CD14-positive monocyte (primary cell): ENCODE measurements around the gene TTC3. TPM values are rescaled to one million over a fixed set of nuclear protein-coding genes. Genes with fewer than 3 reads are reported as not detected.

ENCODE experiments used
- DNase-seq, 3 donors: peaks; one replicate each; pipeline ENCODE4 v3.0.0-alpha.2; 2011 to 2022
- H2AFZ ChIP-seq: 2 replicates; pipeline ENCODE4 v1.6.0; 2012; ENCODE audit warnings: mild to moderate bottlenecking, low read depth, low read length, inconsistent platforms; ENCODE audit not compliant: insufficient read depth, poor library complexity, severe bottlenecking
- H3K27ac ChIP-seq, 2 donors: 1 replicate in 1 of 2; 2 replicates in 1 of 2; pipeline ENCODE4 v1.5.1; 2012 to 2013; ENCODE audit warnings: low read length in 2 of 2, control low read depth in 1 of 2, inconsistent platforms in 1 of 2, low read depth in 1 of 2, mild to moderate bottlenecking in 1 of 2
- H3K27me3 ChIP-seq, 2 donors: one replicate each; pipeline versions ENCODE4 v1.6.0 to v1.6.1; 2011 to 2013; ENCODE audit warnings: low read length in 2 of 2; ENCODE audit not compliant: control insufficient read depth in 2 of 2, insufficient read depth in 2 of 2
- H3K36me3 ChIP-seq, 2 donors: replicated peaks in 1 of 2; 1 replicate in 1 of 2; 2 replicates in 1 of 2; pipeline versions ENCODE4 v1.5.1 to v1.6.1; 2012 to 2013; ENCODE audit warnings: low read length in 2 of 2, control low read depth in 1 of 2, inconsistent platforms in 1 of 2, mild to moderate bottlenecking in 1 of 2; ENCODE audit not compliant: insufficient read depth in 2 of 2, control insufficient read depth in 1 of 2
- H3K4me1 ChIP-seq, 2 donors: 1 replicate in 1 of 2; 2 replicates in 1 of 2; pipeline versions ENCODE4 v1.5.1 to v1.6.1; 2012 to 2013; ENCODE audit warnings: low read length in 2 of 2, control low read depth in 1 of 2, inconsistent platforms in 1 of 2, mild to moderate bottlenecking in 1 of 2, moderate library complexity in 1 of 2; ENCODE audit not compliant: insufficient read depth in 2 of 2, control insufficient read depth in 1 of 2
- H3K4me2 ChIP-seq: replicated peaks from 2 replicates; pipeline ENCODE3; 2012; ENCODE audit warnings: low read length, moderate library complexity, mild to moderate bottlenecking; ENCODE audit not compliant: poor library complexity, severe bottlenecking; ENCODE audit errors: extremely low read depth
- H3K4me3 ChIP-seq, 3 experiments: fragments of 200-600 bp in 1 of 3; sonication (generic) in 1 of 3; replicated peaks in 1 of 3; 1 replicate in 2 of 3; 2 replicates in 1 of 3; pipeline ENCODE4 v1.5.1; 2011 to 2013; ENCODE audit warnings: low read length in 3 of 3, mild to moderate bottlenecking in 3 of 3, control low read depth in 2 of 3, low read depth in 2 of 3, inconsistent platforms in 1 of 3, moderate library complexity in 1 of 3
- H3K79me2 ChIP-seq: 2 replicates; pipeline ENCODE4 v1.6.0; 2012; ENCODE audit warnings: mild to moderate bottlenecking, control low read depth, inconsistent platforms, low read length, moderate library complexity; ENCODE audit not compliant: insufficient read depth
- H3K9ac ChIP-seq: 2 replicates; pipeline ENCODE4 v1.6.0; 2017; ENCODE audit warnings: low read length, mild to moderate bottlenecking; ENCODE audit not compliant: insufficient read depth, poor library complexity, severe bottlenecking
- H3K9me3 ChIP-seq, 2 donors: replicated peaks in 1 of 2; 1 replicate in 1 of 2; 2 replicates in 1 of 2; pipeline versions ENCODE4 v1.5.1 to v1.6.1; 2012 to 2013; ENCODE audit warnings: low read length in 2 of 2, control low read depth in 1 of 2; ENCODE audit not compliant: control insufficient read depth in 1 of 2, insufficient read depth in 1 of 2
- H4K20me1 ChIP-seq: 2 replicates; pipeline ENCODE4 v1.6.0; 2012; ENCODE audit warnings: mild to moderate bottlenecking, low read length, control low read depth, moderate library complexity; ENCODE audit not compliant: insufficient read depth
- H3K27ac Mint-ChIP-seq, 7 donors: one replicate each; pipeline ENCODE4 v1.8.0; 2020; ENCODE audit warnings: mild to moderate bottlenecking in 7 of 7, mixed read lengths in 7 of 7, moderate library complexity in 6 of 7, inconsistent platforms in 2 of 7
- H3K27me3 Mint-ChIP-seq, 3 donors: one replicate each; pipeline ENCODE4 v1.8.0; 2021 to 2022; ENCODE audit warnings: low read depth in 3 of 3, mild to moderate bottlenecking in 3 of 3, mixed read lengths in 3 of 3, moderate library complexity in 3 of 3, inconsistent platforms in 1 of 3
- H3K36me3 Mint-ChIP-seq, 2 donors: one replicate each; pipeline ENCODE4 v1.8.0; 2020; ENCODE audit warnings: mixed read lengths in 2 of 2, inconsistent platforms in 1 of 2, mild to moderate bottlenecking in 1 of 2
- H3K4me1 Mint-ChIP-seq: one replicate; pipeline ENCODE4 v1.8.0; 2020; ENCODE audit warnings: mild to moderate bottlenecking, mixed read lengths
- H3K4me3 Mint-ChIP-seq, 2 donors: one replicate each; pipeline ENCODE4 v1.8.0; 2020; ENCODE audit warnings: mild to moderate bottlenecking in 2 of 2, mixed read lengths in 2 of 2, moderate library complexity in 1 of 2
- H3K9me3 Mint-ChIP-seq, 7 donors: one replicate each; pipeline ENCODE4 v1.8.0; 2020 to 2022; ENCODE audit warnings: mixed read lengths in 7 of 7, mild to moderate bottlenecking in 6 of 7, moderate library complexity in 6 of 7, inconsistent platforms in 2 of 7
- CTCF ChIP-seq: fragments of 200-600 bp; IDR thresholded peaks from one replicate; pipeline ENCODE4 v1.8.0; 2022; ENCODE audit warnings: antibody characterized with exemption, mild to moderate bottlenecking
- WGBS: methylation state at CpG from one replicate; pipeline ENCODE4 v1.1.5; 2013; ENCODE audit warnings: missing lambda C conversion rate; ENCODE audit not compliant: insufficient coverage; 5-methylcytosine and 5-hydroxymethylcytosine counted together
- intact Hi-C, 2 donors: fragments of 100-400 bp; cut with micrococcal nuclease; formaldehyde crosslinking; loops; one replicate each; pipeline versions ENCODE4 v1.15.0 to v1.15.1; 2023
- polyA plus RNA-seq, 3 donors: library from polyadenylated mRNA; depleted of rRNA in 1 of 3; unstranded in 2 of 3; stranded (reverse) in 1 of 3; fragments of 300-500 nt in 2 of 3; fragments of >200 nt in 1 of 3; fragmentation: Illumina TruSeq in 2 of 3; gene quantifications; 1 replicate in 2 of 3; 2 replicates in 1 of 3; pipeline ENCODE4 v1.2.3, GENCODE V29; 2012 to 2021

TTC3 gene
- polyA plus RNA-seq, 3 donors: 9.6 to 35.4 (median 17.9) TPM

- Histone ChIP-seq H4K20me1 (no peaks in the 10 kb centered on the region), H3K27me3 (no peaks in the 10 kb centered on the region), H3K36me3 (no peaks in the 10 kb centered on the region), H3K4me1 (peaks cover 0 to 6% of the 10 kb centered on the region in 2 donors), H3K9me3 (no peaks in the 10 kb centered on the region), H2AFZ (no peak overlapping the region), H3K4me2 (no peak overlapping the region), H3K4me3 (no peak overlapping the region), H3K79me2 (no peaks in the 10 kb centered on the region), H3K27ac (no peak overlapping the region), H3K9ac (peak overlapping the region; percentile 21)
- Mint-ChIP-seq H3K4me3 (no peak overlapping the region), H3K9me3 (no peaks in the 10 kb centered on the region), H3K36me3 (no peaks in the 10 kb centered on the region), H3K27me3 (peaks cover 0 to 5% (median 4%) of the 10 kb centered on the region in 3 donors), H3K4me1 (peaks cover 10% of the 10 kb centered on the region), H3K27ac (peak overlapping the region in 1 of 7 donors; percentile 42)
- no peak for TF ChIP-seq CTCF
- intact Hi-C loops: no loop called here
- no peak for DNase-seq
- WGBS: 0% methylated on average over 6 of the region's 6 CpGs
Observed at GRCh38 chr21:37045149-37045548, 27.9 kb upstream of the TTC3 start.

GRCh38 chr21:37045556-37045955, 27.5 kb upstream of the TTC3 start:
- Histone ChIP-seq H3K9ac (peak overlapping the region; percentile 21), H3K4me2 (no peak overlapping the region), H3K27me3 (no peaks in the 10 kb centered on the region), H4K20me1 (no peaks in the 10 kb centered on the region), H3K9me3 (no peaks in the 10 kb centered on the region), H3K79me2 (no peaks in the 10 kb centered on the region), H3K36me3 (no peaks in the 10 kb centered on the region), H3K27ac (no peak overlapping the region), H2AFZ (no peak overlapping the region), H3K4me1 (peaks cover 0 to 6% of the 10 kb centered on the region in 2 donors), H3K4me3 (no peak overlapping the region)
- TF ChIP-seq CTCF: no peak
- no peak for DNase-seq
- 72% methylated on average over 4 of the region's 6 CpGs for WGBS
- H3K4me3 Mint-ChIP-seq: no peak overlapping the region
- intact Hi-C loops: no loop called here
- H3K36me3 Mint-ChIP-seq: no peaks in the 10 kb centered on the region
- H3K9me3 Mint-ChIP-seq: no peaks in the 10 kb centered on the region
- H3K27me3 Mint-ChIP-seq: peaks cover 0 to 5% (median 4%) of the 10 kb centered on the region in 3 donors
- H3K27ac Mint-ChIP-seq: no peak overlapping the region
- peaks cover 10% of the 10 kb centered on the region for H3K4me1 Mint-ChIP-seq
